HEK293 (cell line): Measurements from ENCODE around the gene RNU11.

Experiments
- CTCF ChIA-PET: fragments of 350-600 bp; formaldehyde crosslinking; extraction: SDS; loops from one replicate; lab custom pipeline; 2021; ENCODE audit warnings: antibody characterized with exemption; lab: Yijun Ruan, JAX
- POLR2A ChIA-PET: fragments of 300-600 bp; formaldehyde crosslinking; extraction: SDS; loops from one replicate; lab custom pipeline; 2020; ENCODE audit warnings: antibody characterized with exemption, inconsistent platforms; lab: Yijun Ruan, JAX
- H3K27ac ChIP-seq: fragments of 200-500 bp; sonication (Bioruptor generic); 2 replicates; pipeline ENCODE4 v1.5.1; 2014; ENCODE audit warnings: low read depth, low read length, control low read depth, inconsistent platforms; ENCODE audit errors: extremely low read depth
- H3K36me3 ChIP-seq, 2 experiments: fragments of 200-500 bp in 1 of 2; sonication (Bioruptor generic) in 1 of 2; 1 replicate in 1 of 2; 2 replicates in 1 of 2; pipeline ENCODE4 v1.5.1; 2014 to 2017; ENCODE audit warnings: inconsistent platforms in 2 of 2, low read length in 2 of 2; ENCODE audit not compliant: control insufficient read depth in 2 of 2, insufficient read depth in 1 of 2
- H3K4me1 ChIP-seq: fragments of 200-500 bp; sonication (Bioruptor generic); 2 replicates; pipeline ENCODE4 v1.5.1; 2014; ENCODE audit warnings: mild to moderate bottlenecking, low read length, inconsistent platforms; ENCODE audit not compliant: control insufficient read depth, insufficient read depth
- H3K4me3 ChIP-seq: 2 replicates; pipeline ENCODE4 v1.5.1; 2011; ENCODE audit warnings: low read depth, mild to moderate bottlenecking, control low read depth, low read length, moderate library complexity
- H3K9me3 ChIP-seq: fragments of 200-500 bp; sonication (Bioruptor generic); 2 replicates; pipeline ENCODE4 v1.5.1; 2014; ENCODE audit warnings: low read depth, low read length, inconsistent platforms; ENCODE audit not compliant: control insufficient read depth, insufficient read depth
- PRDM1 ChIP-seq: fragments of 450-650 bp; formaldehyde crosslinking; IDR thresholded peaks from 2 replicates; pipeline ENCODE4; 2016; ENCODE audit warnings: missing biosample characterization, missing genetic modification characterization
- RBAK ChIP-seq: fragments of 450-650 bp; formaldehyde crosslinking; IDR thresholded peaks from 2 replicates; pipeline ENCODE4 v1.5.1; 2016; ENCODE audit warnings: missing biosample characterization, missing genetic modification characterization
- WT1 ChIP-seq: fragments of 450-650 bp; formaldehyde crosslinking; IDR thresholded peaks from 2 replicates; pipeline ENCODE4 v1.5.1; 2016; ENCODE audit warnings: missing biosample characterization, missing genetic modification characterization
- ZNF155 ChIP-seq: fragments of 450-650 bp; formaldehyde crosslinking; IDR thresholded peaks from 2 replicates; pipeline ENCODE4 v1.5.1; 2016; ENCODE audit warnings: missing biosample characterization, missing genetic modification characterization
- ZNF184 ChIP-seq: fragments of 450-650 bp; IDR thresholded peaks from 2 replicates; pipeline ENCODE4 v1.5.1; 2018; ENCODE audit warnings: missing biosample characterization, mild to moderate bottlenecking, missing genetic modification characterization
- ZNF19 ChIP-seq: fragments of 450-650 bp; formaldehyde crosslinking; IDR thresholded peaks from 2 replicates; pipeline ENCODE4; 2016; ENCODE audit warnings: missing biosample characterization, missing genetic modification characterization, low read depth
- ZNF549 ChIP-seq: fragments of 450-650 bp; IDR thresholded peaks from 2 replicates; pipeline ENCODE4 v1.5.1; 2018; ENCODE audit warnings: missing biosample characterization, missing genetic modification characterization, mild to moderate bottlenecking, inconsistent platforms, moderate library complexity
- ZNF571 ChIP-seq: fragments of 450-650 bp; formaldehyde crosslinking; IDR thresholded peaks from 2 replicates; pipeline ENCODE4 v1.5.0; 2017; ENCODE audit warnings: missing biosample characterization, missing genetic modification characterization
- ZNF623 ChIP-seq: fragments of 450-650 bp; formaldehyde crosslinking; IDR thresholded peaks from 2 replicates; pipeline ENCODE4 v1.5.1; 2016; ENCODE audit warnings: missing biosample characterization, missing genetic modification characterization
- ZNF660 ChIP-seq: fragments of 450-650 bp; IDR thresholded peaks from 2 replicates; pipeline ENCODE4 v1.5.1; 2018; ENCODE audit warnings: missing biosample characterization, mild to moderate bottlenecking, missing genetic modification characterization
- ZNF785 ChIP-seq: fragments of 450-650 bp; formaldehyde crosslinking; IDR thresholded peaks from 2 replicates; pipeline ENCODE4 v1.5.1; 2016; ENCODE audit warnings: missing biosample characterization, missing genetic modification characterization
- TF ChIP-seq, protein P1 (sequence below): fragments of 450-650 bp; formaldehyde crosslinking; IDR thresholded peaks from 2 replicates; pipeline ENCODE4 v1.5.1; 2017; ENCODE audit warnings: missing biosample characterization, missing genetic modification characterization
- TF ChIP-seq, protein P2 (sequence below): fragments of 450-650 bp; formaldehyde crosslinking; IDR thresholded peaks from 2 replicates; pipeline ENCODE4 v1.5.1; 2016; ENCODE audit warnings: missing biosample characterization, missing genetic modification characterization
- TF ChIP-seq, protein P3 (sequence below): fragments of 450-650 bp; formaldehyde crosslinking; IDR thresholded peaks from 2 replicates; pipeline ENCODE4 v1.5.1; 2017; ENCODE audit warnings: missing biosample characterization, missing genetic modification characterization
- TF ChIP-seq, protein P4 (sequence below): fragments of 450-650 bp; formaldehyde crosslinking; IDR thresholded peaks from 2 replicates; pipeline ENCODE4 v1.5.1; 2016; ENCODE audit warnings: missing biosample characterization, missing genetic modification characterization, low read depth
- TF ChIP-seq, protein P5 (sequence below): fragments of 450-650 bp; formaldehyde crosslinking; IDR thresholded peaks from 2 replicates; pipeline ENCODE4 v1.5.1; 2016; ENCODE audit warnings: missing biosample characterization, missing genetic modification characterization

RNU11 gene

DNA sequence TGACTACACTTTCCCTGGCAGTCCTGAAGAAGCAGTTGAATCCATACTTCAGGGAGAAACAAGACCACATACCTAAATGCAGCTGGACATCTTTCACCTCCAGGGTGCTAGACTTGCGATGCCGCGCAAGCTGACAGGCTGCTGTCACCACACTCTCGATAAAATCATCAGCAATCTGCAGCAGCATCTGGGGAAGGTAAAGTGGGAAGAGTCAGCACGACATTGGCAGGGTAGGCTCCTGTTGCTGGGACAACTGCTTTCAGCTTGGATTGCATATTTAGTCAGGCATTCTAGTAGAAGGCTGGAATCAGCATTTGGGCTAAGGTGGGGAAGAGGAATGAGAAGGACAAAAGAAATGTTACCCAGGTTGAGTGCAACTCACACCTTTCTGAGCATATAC lies 35.2 kb upstream of the RNU11 start:
- Histone ChIP-seq H3K4me3 (no peak overlapping the region), H3K27ac (no peak overlapping the region), H3K36me3 (peaks cover 8 to 69% of the 10 kb centered on the region in 2 experiments), H3K9me3 (no peaks in the 10 kb centered on the region), H3K4me1 (no peaks in the 10 kb centered on the region)
- ChIA-PET CTCF (interaction anchor here (0.6 to 1.2 kb wide), 2 partner anchors 264 to 502 kb away, joined by 3 to 4 read pairs; no protein-coding TSS in a partner anchor), POLR2A (no interaction called here)
- TF ChIP-seq ZNF660 (tag by site-specific recombination) (no peak), WT1 (tag by site-specific recombination) (no peak), ZNF571 (no peak), ZNF155 (no peak), ZNF19 (tag by site-specific recombination) (no peak), ZNF549 (tag by site-specific recombination) (no peak), ZNF623 (tag by site-specific recombination) (no peak), ZNF785 (tag by site-specific recombination) (no peak), RBAK (tag by site-specific recombination) (no peak), PRDM1 (tag by site-specific recombination) (no peak)
- TF ChIP-seq, protein P1, sequence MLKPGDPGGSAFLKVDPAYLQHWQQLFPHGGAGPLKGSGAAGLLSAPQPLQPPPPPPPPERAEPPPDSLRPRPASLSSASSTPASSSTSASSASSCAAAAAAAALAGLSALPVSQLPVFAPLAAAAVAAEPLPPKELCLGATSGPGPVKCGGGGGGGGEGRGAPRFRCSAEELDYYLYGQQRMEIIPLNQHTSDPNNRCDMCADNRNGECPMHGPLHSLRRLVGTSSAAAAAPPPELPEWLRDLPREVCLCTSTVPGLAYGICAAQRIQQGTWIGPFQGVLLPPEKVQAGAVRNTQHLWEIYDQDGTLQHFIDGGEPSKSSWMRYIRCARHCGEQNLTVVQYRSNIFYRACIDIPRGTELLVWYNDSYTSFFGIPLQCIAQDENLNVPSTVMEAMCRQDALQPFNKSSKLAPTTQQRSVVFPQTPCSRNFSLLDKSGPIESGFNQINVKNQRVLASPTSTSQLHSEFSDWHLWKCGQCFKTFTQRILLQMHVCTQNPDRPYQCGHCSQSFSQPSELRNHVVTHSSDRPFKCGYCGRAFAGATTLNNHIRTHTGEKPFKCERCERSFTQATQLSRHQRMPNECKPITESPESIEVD (tag by site-specific recombination) = no peak
- TF ChIP-seq, protein P2, sequence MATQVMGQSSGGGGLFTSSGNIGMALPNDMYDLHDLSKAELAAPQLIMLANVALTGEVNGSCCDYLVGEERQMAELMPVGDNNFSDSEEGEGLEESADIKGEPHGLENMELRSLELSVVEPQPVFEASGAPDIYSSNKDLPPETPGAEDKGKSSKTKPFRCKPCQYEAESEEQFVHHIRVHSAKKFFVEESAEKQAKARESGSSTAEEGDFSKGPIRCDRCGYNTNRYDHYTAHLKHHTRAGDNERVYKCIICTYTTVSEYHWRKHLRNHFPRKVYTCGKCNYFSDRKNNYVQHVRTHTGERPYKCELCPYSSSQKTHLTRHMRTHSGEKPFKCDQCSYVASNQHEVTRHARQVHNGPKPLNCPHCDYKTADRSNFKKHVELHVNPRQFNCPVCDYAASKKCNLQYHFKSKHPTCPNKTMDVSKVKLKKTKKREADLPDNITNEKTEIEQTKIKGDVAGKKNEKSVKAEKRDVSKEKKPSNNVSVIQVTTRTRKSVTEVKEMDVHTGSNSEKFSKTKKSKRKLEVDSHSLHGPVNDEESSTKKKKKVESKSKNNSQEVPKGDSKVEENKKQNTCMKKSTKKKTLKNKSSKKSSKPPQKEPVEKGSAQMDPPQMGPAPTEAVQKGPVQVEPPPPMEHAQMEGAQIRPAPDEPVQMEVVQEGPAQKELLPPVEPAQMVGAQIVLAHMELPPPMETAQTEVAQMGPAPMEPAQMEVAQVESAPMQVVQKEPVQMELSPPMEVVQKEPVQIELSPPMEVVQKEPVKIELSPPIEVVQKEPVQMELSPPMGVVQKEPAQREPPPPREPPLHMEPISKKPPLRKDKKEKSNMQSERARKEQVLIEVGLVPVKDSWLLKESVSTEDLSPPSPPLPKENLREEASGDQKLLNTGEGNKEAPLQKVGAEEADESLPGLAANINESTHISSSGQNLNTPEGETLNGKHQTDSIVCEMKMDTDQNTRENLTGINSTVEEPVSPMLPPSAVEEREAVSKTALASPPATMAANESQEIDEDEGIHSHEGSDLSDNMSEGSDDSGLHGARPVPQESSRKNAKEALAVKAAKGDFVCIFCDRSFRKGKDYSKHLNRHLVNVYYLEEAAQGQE (tag by site-specific recombination) = no peak
- TF ChIP-seq, protein P3, sequence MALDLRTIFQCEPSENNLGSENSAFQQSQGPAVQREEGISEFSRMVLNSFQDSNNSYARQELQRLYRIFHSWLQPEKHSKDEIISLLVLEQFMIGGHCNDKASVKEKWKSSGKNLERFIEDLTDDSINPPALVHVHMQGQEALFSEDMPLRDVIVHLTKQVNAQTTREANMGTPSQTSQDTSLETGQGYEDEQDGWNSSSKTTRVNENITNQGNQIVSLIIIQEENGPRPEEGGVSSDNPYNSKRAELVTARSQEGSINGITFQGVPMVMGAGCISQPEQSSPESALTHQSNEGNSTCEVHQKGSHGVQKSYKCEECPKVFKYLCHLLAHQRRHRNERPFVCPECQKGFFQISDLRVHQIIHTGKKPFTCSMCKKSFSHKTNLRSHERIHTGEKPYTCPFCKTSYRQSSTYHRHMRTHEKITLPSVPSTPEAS (tag by site-specific recombination) = no peak
- TF ChIP-seq, protein P4, sequence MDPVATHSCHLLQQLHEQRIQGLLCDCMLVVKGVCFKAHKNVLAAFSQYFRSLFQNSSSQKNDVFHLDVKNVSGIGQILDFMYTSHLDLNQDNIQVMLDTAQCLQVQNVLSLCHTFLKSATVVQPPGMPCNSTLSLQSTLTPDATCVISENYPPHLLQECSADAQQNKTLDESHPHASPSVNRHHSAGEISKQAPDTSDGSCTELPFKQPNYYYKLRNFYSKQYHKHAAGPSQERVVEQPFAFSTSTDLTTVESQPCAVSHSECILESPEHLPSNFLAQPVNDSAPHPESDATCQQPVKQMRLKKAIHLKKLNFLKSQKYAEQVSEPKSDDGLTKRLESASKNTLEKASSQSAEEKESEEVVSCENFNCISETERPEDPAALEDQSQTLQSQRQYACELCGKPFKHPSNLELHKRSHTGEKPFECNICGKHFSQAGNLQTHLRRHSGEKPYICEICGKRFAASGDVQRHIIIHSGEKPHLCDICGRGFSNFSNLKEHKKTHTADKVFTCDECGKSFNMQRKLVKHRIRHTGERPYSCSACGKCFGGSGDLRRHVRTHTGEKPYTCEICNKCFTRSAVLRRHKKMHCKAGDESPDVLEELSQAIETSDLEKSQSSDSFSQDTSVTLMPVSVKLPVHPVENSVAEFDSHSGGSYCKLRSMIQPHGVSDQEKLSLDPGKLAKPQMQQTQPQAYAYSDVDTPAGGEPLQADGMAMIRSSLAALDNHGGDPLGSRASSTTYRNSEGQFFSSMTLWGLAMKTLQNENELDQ = no peak

DNA sequence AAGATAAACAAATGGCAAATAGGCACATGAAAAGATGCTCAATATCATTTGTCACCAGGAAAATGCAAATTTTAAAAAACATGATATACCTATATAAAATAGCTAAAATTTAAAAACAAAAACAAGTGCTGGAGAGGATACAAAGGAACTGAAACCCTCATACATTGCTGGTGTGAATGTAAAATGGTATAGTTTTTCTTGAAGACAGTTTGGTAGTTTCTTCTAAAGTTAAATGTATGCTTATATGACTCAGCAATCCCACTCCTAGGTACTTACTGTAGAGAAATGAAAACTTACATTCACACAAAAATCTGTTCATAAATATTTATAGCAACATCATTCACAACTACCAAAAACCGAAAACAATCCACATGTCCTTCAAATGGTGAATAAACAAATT lies 16.7 kb upstream of the RNU11 start:
- CTCF ChIA-PET = interaction anchor here (0.6 to 0.7 kb wide), 2 partner anchors 107 to 262 kb away, joined by 3 to 4 read pairs; partner anchors contain the start of gene PHACTR4
- no peak overlapping the region for H3K27ac ChIP-seq

More for the DNA sequence above, 16.7 kb upstream of the RNU11 start:
- H3K36me3 ChIP-seq = no peaks in the 10 kb centered on the region; a peak in 1 of 3 replicates
- TF ChIP-seq, protein P5, sequence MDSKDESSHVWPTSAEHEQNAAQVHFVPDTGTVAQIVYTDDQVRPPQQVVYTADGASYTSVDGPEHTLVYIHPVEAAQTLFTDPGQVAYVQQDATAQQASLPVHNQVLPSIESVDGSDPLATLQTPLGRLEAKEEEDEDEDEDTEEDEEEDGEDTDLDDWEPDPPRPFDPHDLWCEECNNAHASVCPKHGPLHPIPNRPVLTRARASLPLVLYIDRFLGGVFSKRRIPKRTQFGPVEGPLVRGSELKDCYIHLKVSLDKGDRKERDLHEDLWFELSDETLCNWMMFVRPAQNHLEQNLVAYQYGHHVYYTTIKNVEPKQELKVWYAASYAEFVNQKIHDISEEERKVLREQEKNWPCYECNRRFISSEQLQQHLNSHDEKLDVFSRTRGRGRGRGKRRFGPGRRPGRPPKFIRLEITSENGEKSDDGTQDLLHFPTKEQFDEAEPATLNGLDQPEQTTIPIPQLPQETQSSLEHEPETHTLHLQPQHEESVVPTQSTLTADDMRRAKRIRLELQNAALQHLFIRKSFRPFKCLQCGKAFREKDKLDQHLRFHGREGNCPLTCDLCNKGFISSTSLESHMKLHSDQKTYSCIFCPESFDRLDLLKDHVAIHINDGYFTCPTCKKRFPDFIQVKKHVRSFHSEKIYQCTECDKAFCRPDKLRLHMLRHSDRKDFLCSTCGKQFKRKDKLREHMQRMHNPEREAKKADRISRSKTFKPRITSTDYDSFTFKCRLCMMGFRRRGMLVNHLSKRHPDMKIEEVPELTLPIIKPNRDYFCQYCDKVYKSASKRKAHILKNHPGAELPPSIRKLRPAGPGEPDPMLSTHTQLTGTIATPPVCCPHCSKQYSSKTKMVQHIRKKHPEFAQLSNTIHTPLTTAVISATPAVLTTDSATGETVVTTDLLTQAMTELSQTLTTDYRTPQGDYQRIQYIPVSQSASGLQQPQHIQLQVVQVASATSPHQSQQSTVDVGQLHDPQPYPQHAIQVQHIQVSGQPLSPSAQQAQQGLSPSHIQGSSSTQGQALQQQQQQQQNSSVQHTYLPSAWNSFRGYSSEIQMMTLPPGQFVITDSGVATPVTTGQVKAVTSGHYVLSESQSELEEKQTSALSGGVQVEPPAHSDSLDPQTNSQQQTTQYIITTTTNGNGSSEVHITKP (tag by site-specific recombination) = no peak
- peak; percentile 82 for TF ChIP-seq ZNF184 (tag by site-specific recombination)
- TF ChIP-seq, all 188 proteins: peak for 1
- Histone ChIP-seq H3K4me3 (no peak overlapping the region), H3K4me1 (no peaks in the 10 kb centered on the region), H3K9me3 (no peaks in the 10 kb centered on the region)
- POLR2A ChIA-PET = no interaction called here
